GM12878 (cell line): ENCODE data around the gene MSANTD2.

Source experiments
- BHLHE40 ChIP-seq, 2 experiments: fragments of 450-650 bp in 1 of 2; IDR thresholded peaks; 2 replicates each; pipeline ENCODE4 v1.6.1; 2011 to 2017; ENCODE audit warnings: low read depth in 2 of 2, borderline replicate concordance in 1 of 2, improper control_type of control experiment in 1 of 2, low read length in 1 of 2, mild to moderate bottlenecking in 1 of 2
- PBX3 ChIP-seq: IDR thresholded peaks from 2 replicates; pipeline ENCODE4 v1.6.1; 2011; ENCODE audit warnings: mild to moderate bottlenecking, low read depth, low read length, moderate library complexity; ENCODE audit not compliant: insufficient replicate concordance
- ZZZ3 ChIP-seq: IDR thresholded peaks from 2 replicates; pipeline ENCODE4 v1.6.1; 2011; ENCODE audit warnings: low read depth; ENCODE audit not compliant: control insufficient read depth, insufficient read length
- TF ChIP-seq, protein P1 (sequence below): IDR thresholded peaks from 2 replicates; pipeline ENCODE4 v1.6.1; 2011; ENCODE audit warnings: low read depth, low read length, improper control_type of control experiment, borderline replicate concordance
- TF ChIP-seq, protein P2 (sequence below): IDR thresholded peaks from 2 replicates; pipeline ENCODE4 v1.6.1; 2012; ENCODE audit warnings: low read length, inconsistent platforms

DNA sequence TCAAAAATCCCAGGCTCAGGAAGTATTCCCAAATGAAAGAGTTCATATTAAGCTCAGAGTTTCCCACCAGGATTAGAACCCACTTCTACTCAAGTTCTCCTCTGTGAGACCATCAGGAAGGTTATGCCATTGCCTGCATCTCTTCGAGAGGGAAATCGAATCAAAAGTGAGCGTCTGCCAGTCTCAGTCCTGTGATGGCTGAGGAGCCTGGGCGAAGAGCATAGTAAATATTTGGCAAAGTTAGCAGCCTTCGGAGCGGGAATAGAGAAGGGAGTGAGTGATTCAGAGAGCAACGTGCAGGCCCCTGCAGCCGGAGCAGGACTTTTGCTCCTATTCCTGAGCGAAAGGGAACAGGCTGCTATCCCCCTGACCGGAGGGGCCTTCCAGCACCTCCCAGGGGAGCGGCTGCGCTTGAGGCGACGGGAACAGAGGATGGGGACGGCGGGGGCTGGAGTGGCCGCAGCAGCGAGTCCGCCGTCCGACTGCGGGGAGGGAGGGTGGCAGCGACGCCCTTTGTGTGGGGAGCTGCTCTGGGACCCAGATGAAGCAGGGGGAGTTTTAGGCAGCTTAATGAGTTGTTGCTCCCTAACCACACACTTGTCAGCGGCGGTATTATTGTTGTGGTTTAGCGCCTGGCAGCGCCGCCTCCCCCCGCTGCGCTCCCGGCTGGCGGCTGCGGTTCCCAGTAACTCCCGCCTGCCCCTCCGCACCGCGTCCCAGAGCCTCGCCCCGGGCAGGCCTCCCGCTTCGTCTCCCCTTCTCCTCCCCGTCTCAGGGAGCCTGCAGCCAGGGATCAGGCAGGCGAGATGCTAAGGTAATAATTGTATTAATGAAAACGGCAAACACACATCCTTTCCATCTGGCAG, 82.2 kb downstream of the MSANTD2 start:
- TF ChIP-seq ZZZ3 (no peak), BHLHE40 (IDR thresholded peaks at IDR 0.05; ENCODE audit: borderline replicate concordance in 1 of 2, low read depth in 2 of 2, low read length in 1 of 2) (peak in 1 of 2 experiments; percentile 31; a peak in 1 of 4 replicates), PBX3 (no peak)
- TF ChIP-seq, protein P1, sequence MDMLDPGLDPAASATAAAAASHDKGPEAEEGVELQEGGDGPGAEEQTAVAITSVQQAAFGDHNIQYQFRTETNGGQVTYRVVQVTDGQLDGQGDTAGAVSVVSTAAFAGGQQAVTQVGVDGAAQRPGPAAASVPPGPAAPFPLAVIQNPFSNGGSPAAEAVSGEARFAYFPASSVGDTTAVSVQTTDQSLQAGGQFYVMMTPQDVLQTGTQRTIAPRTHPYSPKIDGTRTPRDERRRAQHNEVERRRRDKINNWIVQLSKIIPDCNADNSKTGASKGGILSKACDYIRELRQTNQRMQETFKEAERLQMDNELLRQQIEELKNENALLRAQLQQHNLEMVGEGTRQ: no peak
- TF ChIP-seq, protein P2, sequence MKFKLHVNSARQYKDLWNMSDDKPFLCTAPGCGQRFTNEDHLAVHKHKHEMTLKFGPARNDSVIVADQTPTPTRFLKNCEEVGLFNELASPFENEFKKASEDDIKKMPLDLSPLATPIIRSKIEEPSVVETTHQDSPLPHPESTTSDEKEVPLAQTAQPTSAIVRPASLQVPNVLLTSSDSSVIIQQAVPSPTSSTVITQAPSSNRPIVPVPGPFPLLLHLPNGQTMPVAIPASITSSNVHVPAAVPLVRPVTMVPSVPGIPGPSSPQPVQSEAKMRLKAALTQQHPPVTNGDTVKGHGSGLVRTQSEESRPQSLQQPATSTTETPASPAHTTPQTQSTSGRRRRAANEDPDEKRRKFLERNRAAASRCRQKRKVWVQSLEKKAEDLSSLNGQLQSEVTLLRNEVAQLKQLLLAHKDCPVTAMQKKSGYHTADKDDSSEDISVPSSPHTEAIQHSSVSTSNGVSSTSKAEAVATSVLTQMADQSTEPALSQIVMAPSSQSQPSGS: no peak
